Measurements from ENCODE around the gene CIRBP.

DNA sequence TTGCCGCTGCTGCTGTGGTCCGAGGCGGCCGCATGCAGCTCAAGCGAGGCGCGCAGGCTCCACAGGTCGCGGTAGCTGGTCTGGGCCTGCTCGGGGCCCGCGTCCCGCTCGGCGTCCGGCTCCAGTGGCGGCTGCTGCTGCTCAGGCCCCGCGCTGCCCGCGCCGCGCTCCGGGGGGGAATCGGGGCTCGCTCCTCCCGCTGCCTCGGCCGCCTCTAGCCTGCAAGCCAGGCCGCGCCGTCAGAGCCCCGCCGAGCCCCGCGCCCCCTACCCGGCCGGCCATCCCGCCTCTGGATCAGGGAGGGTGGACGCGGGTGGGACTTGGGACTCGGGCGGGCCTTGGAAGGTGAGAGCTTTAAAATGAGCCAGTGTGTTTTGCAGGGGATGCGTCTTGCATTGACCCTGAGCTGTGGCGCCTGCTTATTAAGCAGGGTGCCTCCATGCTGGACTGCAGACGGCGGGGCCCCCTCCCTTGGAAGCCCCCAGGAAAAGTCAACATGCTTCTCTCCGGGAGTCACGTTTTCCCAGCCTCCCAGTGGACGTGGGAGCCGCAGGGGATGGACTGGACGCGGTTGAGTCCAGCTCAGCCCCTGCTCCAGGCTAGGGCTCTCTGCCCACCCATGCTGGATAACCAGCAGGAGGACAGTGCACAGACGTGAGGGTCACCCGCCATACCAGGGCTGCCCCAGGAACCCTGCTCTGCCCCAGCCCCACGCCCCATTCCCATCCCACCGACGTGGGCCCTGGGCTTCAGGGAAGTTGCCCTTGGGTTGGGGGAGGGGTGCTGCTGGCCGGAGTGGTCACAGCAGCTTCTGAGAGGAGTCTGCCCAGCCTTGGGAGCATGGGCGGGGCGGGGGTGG, 39.0 kb upstream of the CIRBP start:
- TF ChIP-seq GATA2 (IDR thresholded peaks at IDR 0.05; ENCODE audit: low read depth, low read length), result no peak
- no peak for TF ChIP-seq GATA3 (IDR thresholded peaks at IDR 0.05; ENCODE audit: low read depth, low read length)

All from SH-SY5Y (cell line).